Measurements from ENCODE around the gene ZMIZ1.
"Not testable (repeated sequence)": the region's sequence is repeated elsewhere in the genome, so short reads cannot be mapped to it uniquely, and the experiment has no call there.

The ZMIZ1 gene

DNA sequence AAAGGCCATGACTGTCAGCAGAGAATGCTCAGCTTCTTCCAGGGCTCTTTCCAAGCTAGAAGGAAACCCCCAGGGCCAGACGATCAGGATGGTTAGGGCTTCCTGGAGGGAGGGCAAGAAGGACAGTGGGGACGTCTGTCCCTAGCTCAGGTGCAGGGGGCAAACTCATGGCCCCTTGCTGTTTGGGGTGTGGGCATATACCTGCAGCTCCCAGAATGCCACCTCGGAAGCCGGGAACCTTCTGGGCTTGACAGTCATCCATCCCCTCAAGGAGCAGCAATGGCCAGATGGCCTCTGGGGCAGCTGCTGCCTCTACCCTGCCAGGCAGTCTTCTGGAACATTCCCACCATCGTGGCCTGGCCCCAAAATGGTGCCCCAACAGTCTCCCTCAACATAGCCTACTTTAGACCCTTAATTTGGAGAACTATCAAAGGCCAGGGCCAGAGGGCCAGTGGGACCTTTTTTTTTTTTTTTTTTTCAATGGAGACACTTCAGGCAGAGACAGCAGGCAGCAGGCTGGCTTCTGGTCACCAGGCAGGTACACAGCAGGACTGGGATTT is 40.2 kb upstream of the ZMIZ1 start:
- Histone ChIP-seq H3K27me3 (replicated peaks) (peaks cover 3% of the 10 kb centered on the region), H3K4me3 (ENCODE audit: low read depth, low read length) (no peak overlapping the region), H3K36me3 (replicated peaks) (no peaks in the 10 kb centered on the region), H3K27ac (no peak overlapping the region)
- in situ Hi-C loops (cut with HindIII; ENCODE audit: low pct_ligation_motif_present, low sequenced_read_pairs) = no loop called here
- TF ChIP-seq, protein P1, sequence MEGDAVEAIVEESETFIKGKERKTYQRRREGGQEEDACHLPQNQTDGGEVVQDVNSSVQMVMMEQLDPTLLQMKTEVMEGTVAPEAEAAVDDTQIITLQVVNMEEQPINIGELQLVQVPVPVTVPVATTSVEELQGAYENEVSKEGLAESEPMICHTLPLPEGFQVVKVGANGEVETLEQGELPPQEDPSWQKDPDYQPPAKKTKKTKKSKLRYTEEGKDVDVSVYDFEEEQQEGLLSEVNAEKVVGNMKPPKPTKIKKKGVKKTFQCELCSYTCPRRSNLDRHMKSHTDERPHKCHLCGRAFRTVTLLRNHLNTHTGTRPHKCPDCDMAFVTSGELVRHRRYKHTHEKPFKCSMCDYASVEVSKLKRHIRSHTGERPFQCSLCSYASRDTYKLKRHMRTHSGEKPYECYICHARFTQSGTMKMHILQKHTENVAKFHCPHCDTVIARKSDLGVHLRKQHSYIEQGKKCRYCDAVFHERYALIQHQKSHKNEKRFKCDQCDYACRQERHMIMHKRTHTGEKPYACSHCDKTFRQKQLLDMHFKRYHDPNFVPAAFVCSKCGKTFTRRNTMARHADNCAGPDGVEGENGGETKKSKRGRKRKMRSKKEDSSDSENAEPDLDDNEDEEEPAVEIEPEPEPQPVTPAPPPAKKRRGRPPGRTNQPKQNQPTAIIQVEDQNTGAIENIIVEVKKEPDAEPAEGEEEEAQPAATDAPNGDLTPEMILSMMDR (IDR thresholded peaks at IDR 0.05; ENCODE audit: low read depth, low read length, missing control alignments) = no peak
- DNase-seq = no peak

DNA sequence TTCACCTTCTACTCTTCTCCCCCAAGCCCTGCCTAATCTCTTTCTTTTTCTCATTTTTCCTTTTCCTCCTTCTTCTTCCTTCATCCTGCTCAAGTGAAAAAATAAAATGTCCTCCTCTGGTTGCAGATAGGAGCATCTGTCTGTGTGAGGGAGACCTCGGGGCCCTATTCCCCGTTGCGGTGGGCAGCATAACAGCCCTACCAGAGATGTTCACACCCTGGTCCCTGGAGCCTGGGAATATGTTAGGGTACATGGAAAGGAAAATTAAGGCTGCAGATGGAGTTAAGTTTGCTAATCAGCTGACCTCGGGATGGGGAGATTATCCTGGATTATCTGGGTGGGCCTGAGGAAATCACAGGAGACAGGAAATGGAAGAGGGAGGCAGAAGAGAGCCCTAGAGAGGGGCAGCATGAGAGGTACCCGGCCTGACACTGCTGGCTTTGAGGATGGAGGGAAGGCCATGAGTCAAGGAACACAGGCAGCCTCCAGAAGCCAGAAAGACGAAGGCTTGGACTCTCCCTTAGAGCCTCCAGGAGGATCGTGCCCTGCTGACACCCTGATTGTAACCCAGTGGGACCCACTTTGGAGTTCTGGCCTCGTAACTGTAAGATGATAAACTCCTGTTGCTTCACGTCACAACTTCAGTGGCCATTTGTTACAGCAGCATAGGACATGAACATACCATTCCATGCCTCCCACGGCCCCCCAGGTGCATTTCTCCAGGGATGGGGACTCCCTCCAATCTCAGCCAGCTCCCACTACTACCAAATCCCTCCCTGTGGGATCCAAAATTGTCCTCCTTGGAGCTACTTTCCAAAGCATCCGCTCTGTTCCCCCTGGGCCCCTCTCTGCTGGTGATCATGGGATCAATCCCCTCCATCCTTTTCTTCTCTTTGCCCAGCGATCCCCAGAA is 39.0 kb upstream of the ZMIZ1 start:
- no peak overlapping the region for H3K27ac ChIP-seq
- in situ Hi-C loops (cut with HindIII; ENCODE audit: low pct_ligation_motif_present, low sequenced_read_pairs) = no loop called here
- TF ChIP-seq, protein P1 (IDR thresholded peaks at IDR 0.05; ENCODE audit: low read depth, low read length, missing control alignments) = no peak
- peaks cover 3% of the 10 kb centered on the region for H3K27me3 ChIP-seq (replicated peaks)
- no peak overlapping the region for H3K4me3 ChIP-seq (ENCODE audit: low read depth, low read length)
- no peaks in the 10 kb centered on the region for H3K36me3 ChIP-seq (replicated peaks)
- no peak for DNase-seq

DNA sequence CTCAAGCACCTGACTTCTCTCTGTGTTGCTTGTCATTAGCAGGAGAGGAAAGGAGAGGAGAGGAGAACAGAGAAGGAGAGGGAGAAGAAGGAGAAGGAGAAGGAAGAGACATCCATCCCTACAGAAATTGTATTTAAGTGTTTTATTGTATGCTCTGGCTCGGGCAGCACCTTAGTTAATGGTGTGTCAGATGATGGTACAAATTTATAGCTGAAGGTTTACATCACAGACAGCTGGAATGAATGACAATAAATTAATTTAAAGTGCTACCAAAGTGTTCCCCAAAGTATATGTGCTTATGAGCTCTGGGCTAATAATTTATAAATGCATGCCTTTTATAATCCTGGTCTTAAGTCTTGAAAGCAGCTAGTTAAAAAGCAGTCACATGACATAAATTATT is 38.1 kb upstream of the ZMIZ1 start:
- H3K36me3 ChIP-seq (replicated peaks) = no peaks in the 10 kb centered on the region
- TF ChIP-seq, protein P1 (IDR thresholded peaks at IDR 0.05; ENCODE audit: low read depth, low read length, missing control alignments) = no peak
- no peak overlapping the region for H3K27ac ChIP-seq
- DNase-seq = no peak
- H3K27me3 ChIP-seq (replicated peaks) = peaks cover 3% of the 10 kb centered on the region
- no peak overlapping the region for H3K4me3 ChIP-seq (ENCODE audit: low read depth, low read length)
- in situ Hi-C loops (cut with HindIII; ENCODE audit: low pct_ligation_motif_present, low sequenced_read_pairs) = no loop called here

DNA sequence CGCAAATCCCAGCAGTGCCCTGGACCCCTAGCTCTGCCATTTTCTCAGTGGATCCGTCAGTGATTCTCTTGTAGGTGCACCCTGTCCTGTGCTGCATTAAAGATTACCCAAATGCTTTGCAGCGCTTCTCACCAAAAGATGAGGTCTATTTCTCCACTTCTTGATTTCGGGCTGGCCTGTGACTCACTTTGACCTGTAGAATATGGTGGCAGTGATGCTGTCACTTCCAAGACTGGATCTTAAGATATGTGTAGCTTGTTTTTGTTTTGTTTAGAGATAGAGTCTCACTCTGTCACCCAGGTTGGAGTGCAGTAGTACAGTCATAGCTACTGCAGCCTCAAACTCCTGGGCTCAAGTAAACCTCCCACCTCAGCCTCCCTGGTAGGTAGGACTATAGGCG is 37.0 kb upstream of the ZMIZ1 start:
- no peak overlapping the region for H3K4me3 ChIP-seq (ENCODE audit: low read depth, low read length)
- no peak overlapping the region for H3K27ac ChIP-seq
- in situ Hi-C loops (cut with HindIII; ENCODE audit: low pct_ligation_motif_present, low sequenced_read_pairs) = no loop called here
- H3K27me3 ChIP-seq (replicated peaks) = peaks cover 3% of the 10 kb centered on the region
- TF ChIP-seq, protein P1 (IDR thresholded peaks at IDR 0.05; ENCODE audit: low read depth, low read length, missing control alignments) = no peak
- no peak for DNase-seq
- H3K36me3 ChIP-seq (replicated peaks) = no peaks in the 10 kb centered on the region

DNA sequence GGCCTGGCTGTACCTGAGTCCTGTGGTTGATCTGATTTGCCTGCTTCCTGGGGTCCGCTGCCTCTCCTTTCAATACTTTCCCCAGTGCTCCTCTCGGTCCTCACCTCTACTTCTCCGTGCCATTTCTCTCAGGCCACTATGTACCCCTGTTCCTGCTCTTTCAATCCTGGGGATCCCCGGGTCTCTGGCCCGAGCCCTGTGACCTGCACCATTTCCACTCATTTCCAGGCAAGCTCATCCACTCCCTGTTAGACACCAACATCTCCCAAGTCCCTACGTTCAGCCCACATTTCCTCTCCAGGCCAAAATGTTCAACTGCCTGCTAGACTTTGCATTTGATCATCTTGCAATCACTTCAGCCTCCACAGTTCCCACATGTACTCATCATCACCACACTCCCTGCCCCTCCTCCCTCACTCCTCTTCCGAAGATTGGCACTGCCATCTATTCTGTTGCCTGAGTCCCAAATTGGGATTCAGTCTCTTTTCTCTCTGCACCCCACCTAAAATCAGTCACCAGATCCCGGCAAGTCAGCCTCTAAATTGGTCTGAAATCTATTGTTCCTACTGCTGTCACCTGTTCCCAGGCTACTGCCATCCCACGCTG is 34.4 kb upstream of the ZMIZ1 start:
- Histone ChIP-seq H3K4me3 (ENCODE audit: low read depth, low read length) (no peak overlapping the region), H3K36me3 (replicated peaks) (no peaks in the 10 kb centered on the region), H3K27ac (no peak overlapping the region), H3K27me3 (replicated peaks) (peaks cover 3% of the 10 kb centered on the region)
- TF ChIP-seq, protein P1 (IDR thresholded peaks at IDR 0.05; ENCODE audit: low read depth, low read length, missing control alignments) = no peak
- no peak for DNase-seq
- in situ Hi-C loops (cut with HindIII; ENCODE audit: low pct_ligation_motif_present, low sequenced_read_pairs) = no loop called here

DNA sequence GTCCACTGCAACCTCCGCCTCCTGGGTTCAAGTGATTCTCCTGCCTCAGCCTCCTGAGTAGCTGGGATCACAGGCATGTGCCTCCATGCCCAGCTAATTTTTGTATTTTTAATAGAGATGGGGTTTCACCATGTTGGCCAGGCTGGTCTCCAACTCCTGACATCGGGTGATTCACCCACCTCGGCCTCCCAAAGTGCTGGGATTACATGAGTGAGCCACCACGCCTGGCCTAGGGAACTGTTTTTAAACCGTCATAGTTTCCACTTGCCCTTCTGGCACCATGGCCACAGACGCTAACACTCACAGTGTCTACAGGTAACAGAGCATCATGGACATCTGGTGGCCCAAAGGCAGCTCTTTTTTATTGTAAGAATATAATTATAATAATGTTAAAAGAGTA is 32.4 kb upstream of the ZMIZ1 start:
- DNase-seq; in situ Hi-C loops (cut with HindIII; ENCODE audit: low pct_ligation_motif_present, low sequenced_read_pairs); H3K27ac ChIP-seq; H3K27me3 ChIP-seq (replicated peaks); H3K4me3 ChIP-seq (ENCODE audit: low read depth, low read length); H3K36me3 ChIP-seq (replicated peaks): not testable (repeated sequence)

All from brain microvascular endothelial cell (primary cell).